OCI-LY3 (cell line): Measurements from ENCODE around the gene KLHL41.

ENCODE experiments used
- H2AFZ ChIP-seq: fragments of 200-600, 300-600 bp; shearing (Covaris generic); 2 replicates; pipeline ENCODE4 v1.6.0; 2014; ENCODE audit warnings: antibody characterized with exemption, low read depth, low read length
- H3K27ac ChIP-seq: fragments of 200-600, 300-600 bp; sonication (generic); 2 replicates; pipeline ENCODE4 v1.5.1; 2014; ENCODE audit warnings: mild to moderate bottlenecking, low read length, moderate library complexity, mixed read lengths
- H3K27me3 ChIP-seq: fragments of 200-600, 300-600 bp; sonication (generic); 2 replicates; pipeline ENCODE4 v1.6.1; 2014; ENCODE audit warnings: low read depth, low read length, mixed read lengths
- H3K36me3 ChIP-seq: fragments of 200-600, 300-600 bp; sonication (generic); replicated peaks from 2 replicates; pipeline ENCODE3; 2014; ENCODE audit warnings: low read depth, low read length, mixed read lengths
- H3K4me1 ChIP-seq: fragments of 300-600, 200-600 bp; sonication (generic); 2 replicates; pipeline ENCODE4 v1.6.1; 2014; ENCODE audit warnings: low read length, mixed read lengths
- H3K4me2 ChIP-seq: fragments of 200-600, 300-600 bp; sonication (generic); 2 replicates; pipeline ENCODE4 v1.6.1; 2014; ENCODE audit warnings: low read length, mixed read lengths
- H3K4me3 ChIP-seq: fragments of 300-600, 200-600 bp; sonication (generic); 2 replicates; pipeline ENCODE4 v1.5.1; 2014; ENCODE audit warnings: antibody characterized with exemption, mild to moderate bottlenecking, low read length, moderate library complexity
- H3K79me2 ChIP-seq: fragments of 300-600, 200-600 bp; shearing (Covaris generic); 2 replicates; pipeline ENCODE4 v1.6.1; 2014; ENCODE audit warnings: mild to moderate bottlenecking, low read length, mixed read lengths
- H3K9ac ChIP-seq: fragments of 300-600, 200-600 bp; shearing (Covaris generic); 2 replicates; pipeline ENCODE4 v1.6.0; 2014; ENCODE audit warnings: mild to moderate bottlenecking, low read length, moderate library complexity
- H3K9me3 ChIP-seq: fragments of 200-600, 300-600 bp; shearing (Covaris generic); 2 replicates; pipeline ENCODE4 v1.6.1; 2014; ENCODE audit warnings: low read length, mixed read lengths; ENCODE audit not compliant: insufficient read depth
- H4K20me1 ChIP-seq: fragments of 200-600, 300-600 bp; sonication (generic); 2 replicates; pipeline ENCODE4 v1.6.1; 2016; ENCODE audit warnings: low read length, mixed read lengths; ENCODE audit not compliant: insufficient read depth
- CTCF ChIP-seq: fragments of 200-600, 300-600 bp; sonication (generic); IDR thresholded peaks from 2 replicates; pipeline ENCODE4 v1.5.1; 2014; ENCODE audit warnings: antibody characterized with exemption, low read length, low read depth
- EZH2phosphoT487 ChIP-seq: fragments of 200-600 bp; shearing (Covaris generic); IDR thresholded peaks from 2 replicates; pipeline ENCODE4 v1.6.1; 2018; ENCODE audit warnings: antibody characterized with exemption, mixed run types, low read depth

The KLHL41 gene

GRCh38 chr2:169509298-169509885 is at the start of gene KLHL41:
KLHL41 (plus strand) TSS chr2:169509702; CDS start chr2:169509779, 77 bp downstream.
- Histone ChIP-seq H4K20me1 (no peaks in the 10 kb centered on the region), H3K4me1 (peaks cover 11% of the 10 kb centered on the region), H3K9me3 (no peaks in the 10 kb centered on the region), H3K9ac (no peak within 1 kb of the TSS), H3K27ac (no peak within 1 kb of the TSS), H3K4me2 (no peak within 1 kb of the TSS), H3K4me3 (no peak within 1 kb of the TSS), H3K36me3 (peaks cover 1% of the 10 kb centered on the region), H2AFZ (no peak within 1 kb of the TSS), H3K27me3 (no peaks in the 10 kb centered on the region), H3K79me2 (no peaks in the 10 kb centered on the region)
- TF ChIP-seq EZH2phosphoT487 (no peak), CTCF (no peak)

- Histone ChIP-seq H3K9me3 (no peaks in the 10 kb centered on the region), H3K27me3 (no peaks in the 10 kb centered on the region), H3K4me1 (no peaks in the 10 kb centered on the region), H3K4me2 (no peak overlapping the region), H3K4me3 (no peak overlapping the region), H3K79me2 (no peaks in the 10 kb centered on the region), H3K27ac (no peak overlapping the region), H3K9ac (no peak overlapping the region), H3K36me3 (no peaks in the 10 kb centered on the region), H4K20me1 (no peaks in the 10 kb centered on the region), H2AFZ (no peak overlapping the region)
- TF ChIP-seq CTCF (no peak), EZH2phosphoT487 (no peak)
Observed at GRCh38 chr2:169461143-169461542, 48.4 kb upstream of the KLHL41 start.

- Histone ChIP-seq H3K9me3 (no peaks in the 10 kb centered on the region), H2AFZ (peak overlapping the region; percentile 72), H3K27ac (no peak overlapping the region), H3K4me1 (no peaks in the 10 kb centered on the region), H4K20me1 (no peaks in the 10 kb centered on the region), H3K4me2 (no peak overlapping the region), H3K79me2 (no peaks in the 10 kb centered on the region), H3K36me3 (no peaks in the 10 kb centered on the region), H3K9ac (no peak overlapping the region), H3K27me3 (no peaks in the 10 kb centered on the region), H3K4me3 (no peak overlapping the region)
- no peak for TF ChIP-seq CTCF
- TF ChIP-seq EZH2phosphoT487 = no peak
Observed at GRCh38 chr2:169462896-169463695, 46.4 kb upstream of the KLHL41 start.

- no peak overlapping the region for H2AFZ ChIP-seq
- H3K27me3 ChIP-seq = no peaks in the 10 kb centered on the region
- H4K20me1 ChIP-seq = no peaks in the 10 kb centered on the region
- no peak overlapping the region for H3K27ac ChIP-seq
- H3K9me3 ChIP-seq = no peaks in the 10 kb centered on the region
- H3K36me3 ChIP-seq = no peaks in the 10 kb centered on the region
- H3K4me2 ChIP-seq = no peak overlapping the region
- H3K4me3 ChIP-seq = no peak overlapping the region
- TF ChIP-seq EZH2phosphoT487 = no peak
- TF ChIP-seq CTCF = no peak
- H3K9ac ChIP-seq = no peak overlapping the region
- no peaks in the 10 kb centered on the region for H3K4me1 ChIP-seq
- H3K79me2 ChIP-seq = no peaks in the 10 kb centered on the region
Observed at GRCh38 chr2:169464466-169464865, 45.0 kb upstream of the KLHL41 start.
